HepG2 (cell line): Measurements from ENCODE around the gene TRMT2A. TPM values are rescaled to one million over a fixed set of nuclear protein-coding genes. Genes with fewer than 3 reads are reported as not detected.

Source experiments
- ATAC-seq: fragments of 200-7000 bp; cut with Tn5 transposase; 3 replicates; pipeline ENCODE4 v1.9.1; 2020; ENCODE audit warnings: mild to moderate bottlenecking, moderate library complexity
- BruUV-seq: library from RNA; stranded (reverse); fragments of 400-500 nt; replicated peaks from 2 replicates; lab custom pipeline; 2021; lab: Mats Ljungman, UMichigan
- CTCF ChIA-PET: fragments of 300-600 bp; formaldehyde crosslinking; extraction: SDS; loops from one replicate; lab custom pipeline; 2021; ENCODE audit warnings: low total read pairs, inconsistent platforms, low intra/inter-chr PET ratio; lab: Yijun Ruan, JAX
- POLR2A ChIA-PET: fragments of 350-600 bp; sonication (Branson Sonifier 250); formaldehyde crosslinking; loops from one replicate; lab custom pipeline; 2020; ENCODE audit warnings: antibody characterized with exemption, inconsistent platforms; lab: Yijun Ruan, JAX
- DNase-seq: peaks from one replicate; pipeline ENCODE4 v3.0.0-alpha.2; 2015; ENCODE audit warnings: low spot score
- FAIRE-seq: peaks from 3 replicates; lab custom pipeline; 2011; peaks lifted over from hg19 to GRCh38; lab: Jason Lieb, UNC
- H2AFZ ChIP-seq: one replicate; pipeline ENCODE4 v1.6.1; 2011; ENCODE audit warnings: low read length, inconsistent platforms
- H3K27ac ChIP-seq: fragments of 300-600 bp; 3 replicates; pipeline ENCODE4 v1.8.0; 2011; ENCODE audit warnings: mixed run types, mild to moderate bottlenecking, mixed read lengths, low read length, inconsistent platforms; ENCODE audit not compliant: insufficient read depth; ENCODE audit errors: extremely low read length
- H3K27me3 ChIP-seq, 2 experiments: fragments of 200-600 bp in 1 of 2; 2 replicates in 1 of 2; 3 replicates in 1 of 2; pipeline versions ENCODE4 v1.6.0 to v1.8.0; 2011; ENCODE audit warnings: low read length in 2 of 2, mild to moderate bottlenecking in 2 of 2, moderate library complexity in 2 of 2, inconsistent platforms in 1 of 2; ENCODE audit not compliant: insufficient read depth in 2 of 2, control insufficient read depth in 1 of 2
- H3K36me3 ChIP-seq, 2 experiments: fragments of 200-600 bp in 1 of 2; replicated peaks in 1 of 2; 2 replicates in 1 of 2; 3 replicates in 1 of 2; pipeline versions ENCODE4 v1.5.1 to v1.8.0; 2011; ENCODE audit warnings: low read length in 2 of 2, inconsistent platforms in 1 of 2; ENCODE audit not compliant: insufficient read depth in 2 of 2, control insufficient read depth in 1 of 2
- H3K4me1 ChIP-seq: 2 replicates; pipeline ENCODE4 v1.5.1; 2012; ENCODE audit warnings: low read length, inconsistent platforms; ENCODE audit not compliant: insufficient read depth
- H3K4me2 ChIP-seq: 2 replicates; pipeline ENCODE4 v1.6.0; 2011; ENCODE audit warnings: low read depth, low read length, inconsistent platforms
- H3K4me3 ChIP-seq, 3 experiments: fragments of 200-600 bp in 1 of 3; sonication (generic), shearing (Covaris generic) in 1 of 3; replicated peaks in 1 of 3; 2 replicates each; pipeline ENCODE4 v1.5.1; 2011 to 2016; ENCODE audit warnings: low read length in 3 of 3, inconsistent platforms in 2 of 3, low read depth in 2 of 3, mild to moderate bottlenecking in 2 of 3, control low read depth in 1 of 3, mixed read lengths in 1 of 3; ENCODE audit not compliant: insufficient read depth in 1 of 3
- H3K79me2 ChIP-seq: one replicate; pipeline ENCODE4 v1.6.1; 2011; ENCODE audit warnings: low read length, inconsistent platforms; ENCODE audit not compliant: insufficient read depth
- H3K9ac ChIP-seq: 2 replicates; pipeline ENCODE4 v1.6.0; 2011; ENCODE audit warnings: mild to moderate bottlenecking, low read depth, low read length, inconsistent platforms; ENCODE audit not compliant: insufficient read depth
- H3K9me3 ChIP-seq: 2 replicates; pipeline ENCODE4 v1.5.1; 2012; ENCODE audit warnings: mild to moderate bottlenecking, low read length
- H4K20me1 ChIP-seq: 2 replicates; pipeline ENCODE4 v1.6.0; 2011; ENCODE audit warnings: inconsistent platforms, mild to moderate bottlenecking, low read length, moderate library complexity; ENCODE audit not compliant: insufficient read depth
- AGO1 ChIP-seq: fragments of 200-400 bp; formaldehyde crosslinking; IDR thresholded peaks from 2 replicates; pipeline ENCODE4 v1.6.1; 2017; ENCODE audit warnings: mild to moderate bottlenecking, low read depth, low read length, moderate library complexity; ENCODE audit not compliant: poor library complexity, severe bottlenecking
- ATF7 ChIP-seq, 2 experiments: fragments of 450-650 bp in 1 of 2; sonication (generic) in 1 of 2; formaldehyde crosslinking in 1 of 2; IDR thresholded peaks; 2 replicates each; pipeline versions ENCODE4 v1.4.0 to v1.6.1; 2016 to 2020; ENCODE audit warnings: antibody characterized with exemption in 1 of 2, mild to moderate bottlenecking in 1 of 2, missing genetic modification reagents in 1 of 2
- IKZF1 ChIP-seq: fragments of 450-650 bp; IDR thresholded peaks from 2 replicates; pipeline ENCODE4 v1.7.1; 2016
- KDM5B ChIP-seq: sonication (generic); formaldehyde crosslinking; IDR thresholded peaks from 2 replicates; pipeline ENCODE4 v1.4.0; 2020; ENCODE audit warnings: missing genetic modification reagents, mild to moderate bottlenecking, borderline replicate concordance
- MAF1 ChIP-seq: sonication (generic); formaldehyde crosslinking; IDR thresholded peaks from 2 replicates; pipeline ENCODE4 v1.5.0; 2020; ENCODE audit warnings: missing genetic modification reagents, borderline replicate concordance
- POLR2AphosphoS2 ChIP-seq: IDR thresholded peaks from 2 replicates; pipeline ENCODE4 v1.6.1; 2011; ENCODE audit warnings: low read depth, low read length, improper control_type of control experiment
- PPARG ChIP-seq: conservative IDR thresholded peaks from 2 replicates; pipeline ENCODE4 v1.6.1; 2016; ENCODE audit warnings: missing biosample characterization, missing genetic modification reagents
- PRMT3 ChIP-seq: sonication (generic); formaldehyde crosslinking; IDR thresholded peaks from 2 replicates; pipeline ENCODE4 v1.8.1; 2022; ENCODE audit warnings: low read depth, mild to moderate bottlenecking, moderate library complexity, missing genetic modification reagents, borderline replicate concordance
- SMYD3 ChIP-seq: sonication (generic); formaldehyde crosslinking; IDR thresholded peaks from 2 replicates; pipeline ENCODE4 v1.8.1; 2023; ENCODE audit warnings: mild to moderate bottlenecking, missing genetic modification reagents
- TERF1 ChIP-seq: sonication (generic); formaldehyde crosslinking; IDR thresholded peaks from 2 replicates; pipeline ENCODE4 v1.8.0; 2022; ENCODE audit warnings: mild to moderate bottlenecking, missing genetic modification reagents, moderate library complexity
- TRAFD1 ChIP-seq: sonication (generic); formaldehyde crosslinking; IDR thresholded peaks from 2 replicates; pipeline ENCODE4 v1.5.1; 2020; ENCODE audit warnings: missing genetic modification reagents, mild to moderate bottlenecking, borderline replicate concordance
- U2AF1 ChIP-seq: fragments of 200-400 bp; formaldehyde crosslinking; optimal IDR thresholded peaks from 2 replicates; pipeline ENCODE3; 2017; ENCODE audit warnings: mild to moderate bottlenecking, low read depth, low read length
- ZBTB4 ChIP-seq: sonication (generic); formaldehyde crosslinking; IDR thresholded peaks from 2 replicates; pipeline ENCODE4 v1.4.0; 2020; ENCODE audit warnings: missing genetic modification reagents, mild to moderate bottlenecking, borderline replicate concordance
- ZFP36L2 ChIP-seq: sonication (generic); formaldehyde crosslinking; IDR thresholded peaks from 2 replicates; pipeline ENCODE4 v1.4.0; 2020; ENCODE audit warnings: missing genetic modification reagents
- ZFP90 ChIP-seq: sonication (generic); formaldehyde crosslinking; IDR thresholded peaks from 2 replicates; pipeline ENCODE4 v1.8.0; 2022; ENCODE audit warnings: missing genetic modification reagents, mild to moderate bottlenecking, inconsistent platforms, borderline replicate concordance
- ZNF10 ChIP-seq: sonication (generic); formaldehyde crosslinking; IDR thresholded peaks from 2 replicates; pipeline ENCODE4 v1.4.0; 2020; ENCODE audit warnings: mild to moderate bottlenecking, low read depth, missing genetic modification reagents, borderline replicate concordance
- ZNF235 ChIP-seq: sonication (generic); formaldehyde crosslinking; IDR thresholded peaks from 2 replicates; pipeline ENCODE4 v1.8.1; 2023; ENCODE audit warnings: mild to moderate bottlenecking, missing genetic modification reagents, borderline replicate concordance
- ZNF468 ChIP-seq: sonication (generic); formaldehyde crosslinking; IDR thresholded peaks from 2 replicates; pipeline ENCODE4 v1.8.0; 2022; ENCODE audit warnings: mild to moderate bottlenecking, moderate library complexity, missing genetic modification reagents
- ZNF713 ChIP-seq: sonication (generic); formaldehyde crosslinking; IDR thresholded peaks from 2 replicates; pipeline ENCODE4 v1.4.0; 2020; ENCODE audit warnings: mild to moderate bottlenecking, missing genetic modification reagents
- WGBS: methylation state at CpG from one replicate; pipeline ENCODE4 v1.1.6; 2017; ENCODE audit warnings: low lambda C conversion rate; 5-methylcytosine and 5-hydroxymethylcytosine counted together
- in situ Hi-C: cut with HindIII; loops from 2 replicates; pipeline ENCODE4 v1.10.0; 2017; ENCODE audit warnings: low pct_unique_long_range_greater_than_20kb; ENCODE audit not compliant: extremely low pct_ligation_motif_present
- intact Hi-C: fragments of 100-400 bp; cut with micrococcal nuclease; formaldehyde crosslinking; loops from one replicate; pipeline ENCODE4 v1.10.0; 2022; ENCODE audit not compliant: unreplicated experiment
- polyA plus RNA-seq, 8 experiments: library from polyadenylated mRNA; depleted of rRNA in 3 of 8; stranded (reverse) in 7 of 8; unstranded in 1 of 8; fragments of >200 nt; fragmentation: Illumina TruSeq in 4 of 8; extraction: Trizol in 4 of 8; gene quantifications; 2 replicates each; pipeline versions ENCODE4 v1.2.1 to v1.2.3, GENCODE V29; 2011 to 2016; ENCODE audit warnings: low read depth in 4 of 8, missing spikeins in 1 of 8, mixed read lengths in 1 of 8; ENCODE audit not compliant: insufficient read depth in 1 of 8
- total RNA-seq, 5 experiments: library from RNA; depleted of rRNA; stranded (reverse); fragments of >200 nt; fragmentation: Illumina TruSeq; extraction: Trizol; gene quantifications; 2 replicates each; pipeline ENCODE4 v1.2.3, GENCODE V29; 2016; ENCODE audit warnings: low read depth in 1 of 5

TRMT2A gene
- total and polyA plus RNA-seq, 2 of the 13 experiments (the other 11 are each of a cell fraction or from before 2014, with no cell fraction given) = 24.0 to 30.3 TPM

GRCh38 chr22:20086763-20087162 lies 30.3 kb downstream of the TRMT2A start:
- no peak for ATAC-seq
- no peak overlapping the region for H3K4me2 ChIP-seq
- FAIRE-seq = no peak
- H3K79me2 ChIP-seq = peaks cover 51% of the 10 kb centered on the region
- H3K9ac ChIP-seq = no peak overlapping the region
- in situ Hi-C loops (no loop called here), intact Hi-C loops (no loop called here)
- CTCF ChIA-PET = no interaction called here
- H4K20me1 ChIP-seq = peaks cover 14% of the 10 kb centered on the region; the same call in 1 of the 2 replicates
- peaks cover 55 to 71% of the 10 kb centered on the region in 2 experiments for H3K36me3 ChIP-seq
- H3K9me3 ChIP-seq = no peaks in the 10 kb centered on the region
- H3K4me1 ChIP-seq = peaks cover 39% of the 10 kb centered on the region
- no peak for DNase-seq
- no peak overlapping the region for H3K27ac ChIP-seq
- 95% methylated on average over 5 of the region's 5 CpGs for WGBS
- no peaks in the 10 kb centered on the region for H3K27me3 ChIP-seq
- POLR2A ChIA-PET = interaction anchor here (0.7 kb wide), 1 partner anchor 31 kb away, joined by 3 read pairs; the partner anchor contains the start of gene TRMT2A
- no TSS peak for BruUV-seq
- no peak overlapping the region for H2AFZ ChIP-seq
- no peak overlapping the region for H3K4me3 ChIP-seq
- TF ChIP-seq ZNF713 (CRISPR knock-in tag) (no peak), ZBTB4 (CRISPR knock-in tag) (no peak), POLR2AphosphoS2 (no peak), PPARG (CRISPR knock-in tag) (no peak), U2AF1 (no peak), KDM5B (no peak), TRAFD1 (no peak), IKZF1 (no peak), SMYD3 (no peak), PRMT3 (CRISPR knock-in tag) (no peak), ZNF10 (no peak), ZFP36L2 (CRISPR knock-in tag) (no peak), AGO1 (no peak), TERF1 (CRISPR knock-in tag) (no peak), ZNF235 (CRISPR knock-in tag) (no peak), MAF1 (CRISPR knock-in tag) (no peak), ZNF468 (no peak), ZFP90 (no peak), ATF7 (IDR thresholded peaks at IDR 0.05) (no peak), ATF7 (CRISPR knock-in tag; IDR thresholded peaks at IDR 0.05) (no peak)
